Astrocyte (in vitro differentiated cells and primary cell): Measurements from ENCODE around the gene NKX6-1.
A peak's percentile ranks its signal among the peaks of the same experiment; 100 is the strongest.

Experiments used
- EZH2 ChIP-seq: IDR thresholded peaks from 2 replicates; pipeline ENCODE4 v1.6.1; 2012; ENCODE audit warnings: mild to moderate bottlenecking, low read length, inconsistent platforms; ENCODE audit not compliant: insufficient read depth
- TF ChIP-seq, protein P1 (sequence below): IDR thresholded peaks from 2 replicates; pipeline ENCODE4 v1.5.1; 2011; ENCODE audit warnings: low read depth, mild to moderate bottlenecking, inconsistent platforms, low read length, moderate library complexity; ENCODE audit not compliant: insufficient read depth

DNA sequence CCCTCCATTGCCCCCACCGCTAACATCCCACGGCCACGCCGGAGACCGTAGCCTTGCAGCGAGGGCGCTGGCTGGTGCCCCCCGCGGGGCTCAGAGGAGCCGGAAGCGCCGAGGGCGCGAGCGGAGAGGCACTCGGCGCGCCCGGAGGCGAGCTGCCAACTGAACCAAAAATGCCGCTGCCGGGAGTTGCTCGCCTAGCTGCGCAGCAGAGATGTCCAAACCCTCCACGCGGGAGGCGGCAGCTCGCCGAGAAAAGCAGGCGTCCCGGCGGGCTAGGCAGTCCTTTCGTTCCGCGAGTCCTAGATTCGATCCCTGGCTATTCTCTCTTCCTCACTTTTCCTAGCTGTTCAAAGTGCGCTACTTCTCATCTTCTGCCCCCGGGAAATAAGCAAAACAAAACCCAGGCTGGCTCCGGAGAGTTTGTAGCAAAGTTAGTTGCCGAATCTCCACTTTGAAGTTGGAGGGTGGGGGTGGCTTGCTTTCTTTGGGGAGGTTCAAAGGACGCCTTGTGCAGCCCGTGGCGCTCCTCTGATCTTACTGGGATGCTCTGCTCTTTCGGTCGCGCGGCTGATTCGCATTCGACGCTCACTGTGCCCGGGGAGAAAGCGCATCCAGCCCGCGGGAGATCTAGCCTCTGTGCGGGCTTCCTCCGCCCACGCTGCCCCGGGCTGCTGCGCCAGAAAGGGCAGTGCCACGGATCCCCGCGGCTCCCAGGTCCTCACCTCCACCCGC is 723 bp downstream of the NKX6-1 start:
- TF ChIP-seq, protein P1, sequence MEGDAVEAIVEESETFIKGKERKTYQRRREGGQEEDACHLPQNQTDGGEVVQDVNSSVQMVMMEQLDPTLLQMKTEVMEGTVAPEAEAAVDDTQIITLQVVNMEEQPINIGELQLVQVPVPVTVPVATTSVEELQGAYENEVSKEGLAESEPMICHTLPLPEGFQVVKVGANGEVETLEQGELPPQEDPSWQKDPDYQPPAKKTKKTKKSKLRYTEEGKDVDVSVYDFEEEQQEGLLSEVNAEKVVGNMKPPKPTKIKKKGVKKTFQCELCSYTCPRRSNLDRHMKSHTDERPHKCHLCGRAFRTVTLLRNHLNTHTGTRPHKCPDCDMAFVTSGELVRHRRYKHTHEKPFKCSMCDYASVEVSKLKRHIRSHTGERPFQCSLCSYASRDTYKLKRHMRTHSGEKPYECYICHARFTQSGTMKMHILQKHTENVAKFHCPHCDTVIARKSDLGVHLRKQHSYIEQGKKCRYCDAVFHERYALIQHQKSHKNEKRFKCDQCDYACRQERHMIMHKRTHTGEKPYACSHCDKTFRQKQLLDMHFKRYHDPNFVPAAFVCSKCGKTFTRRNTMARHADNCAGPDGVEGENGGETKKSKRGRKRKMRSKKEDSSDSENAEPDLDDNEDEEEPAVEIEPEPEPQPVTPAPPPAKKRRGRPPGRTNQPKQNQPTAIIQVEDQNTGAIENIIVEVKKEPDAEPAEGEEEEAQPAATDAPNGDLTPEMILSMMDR: no peak
- peak; percentile 39 for TF ChIP-seq EZH2
